Parathyroid adenoma (tissue), 2 donors: ENCODE results near the gene POLR3H.

Experiments
- H2AFZ ChIP-seq: fragments of 300-600 bp; sonication (generic); one replicate; pipeline ENCODE4 v1.7.0; 2017; ENCODE audit warnings: antibody characterized with exemption, mild to moderate bottlenecking
- H3K27ac ChIP-seq: fragments of 300-600 bp; sonication (generic); one replicate; pipeline ENCODE4 v1.7.0; 2017
- H3K27me3 ChIP-seq: fragments of 300-600 bp; sonication (generic); one replicate; pipeline ENCODE4 v1.7.0; 2017; ENCODE audit warnings: low read length; ENCODE audit not compliant: control insufficient read depth, insufficient read depth
- H3K36me3 ChIP-seq: fragments of 300-600 bp; sonication (generic); one replicate; pipeline ENCODE4 v1.7.0; 2017; ENCODE audit warnings: low read length; ENCODE audit not compliant: control insufficient read depth, insufficient read depth
- H3K4me1 ChIP-seq: fragments of 300-600 bp; sonication (generic); one replicate; pipeline ENCODE4 v1.7.0; 2017; ENCODE audit warnings: control low read depth
- H3K4me2 ChIP-seq: fragments of 300-600 bp; sonication (generic); one replicate; pipeline ENCODE4 v1.7.0; 2017; ENCODE audit warnings: low read length
- H3K4me3 ChIP-seq: fragments of 300-600 bp; sonication (generic); one replicate; pipeline ENCODE4 v1.7.0; 2017; ENCODE audit warnings: low read depth, low read length
- H3K79me2 ChIP-seq: fragments of 300-600 bp; sonication (generic); one replicate; pipeline ENCODE4 v1.7.0; 2017; ENCODE audit warnings: control low read depth
- H3K9ac ChIP-seq: fragments of 300-600 bp; sonication (generic); one replicate; pipeline ENCODE4 v1.7.0; 2017; ENCODE audit warnings: mild to moderate bottlenecking
- H3K9me3 ChIP-seq: fragments of 300-600 bp; sonication (generic); one replicate; pipeline ENCODE4 v1.7.0; 2017; ENCODE audit warnings: low read length; ENCODE audit not compliant: control insufficient read depth
- TF ChIP-seq, protein P1 (sequence below): fragments of 300-600 bp; sonication (generic); IDR thresholded peaks from one replicate; pipeline ENCODE4 v1.7.0; 2017; ENCODE audit warnings: antibody characterized with exemption, mild to moderate bottlenecking
- donor health status: primary hyperparathyroidism.

The POLR3H gene

DNA sequence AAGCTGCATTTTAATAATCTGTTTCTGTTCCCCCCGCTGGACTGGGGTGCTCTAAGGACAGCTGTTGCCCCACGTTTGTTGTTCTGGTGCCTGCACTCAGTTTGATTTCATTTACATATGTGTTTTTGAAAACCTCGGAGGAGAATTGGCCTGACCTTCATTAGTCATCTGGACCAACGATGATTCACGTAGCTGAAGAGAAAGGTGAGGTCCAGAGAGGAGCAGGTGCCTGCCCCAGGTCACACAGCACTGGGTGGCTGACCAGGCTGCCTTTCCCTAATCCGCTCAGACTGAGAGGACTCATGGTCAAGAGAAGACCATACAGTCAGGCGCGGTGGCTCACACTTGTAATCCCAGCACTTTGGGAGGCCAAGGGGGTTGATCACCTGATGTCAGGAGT lies 20.3 kb upstream of the POLR3H start:
- Histone ChIP-seq H3K4me1 (no peaks in the 10 kb centered on the region), H3K4me2 (no peak overlapping the region), H3K9me3 (no peaks in the 10 kb centered on the region), H2AFZ (no peak overlapping the region), H3K27me3 (no peaks in the 10 kb centered on the region), H3K79me2 (no peaks in the 10 kb centered on the region), H3K9ac (no peak overlapping the region), H3K27ac (no peak overlapping the region), H3K36me3 (no peaks in the 10 kb centered on the region), H3K4me3 (no peak overlapping the region)
- TF ChIP-seq, protein P1, sequence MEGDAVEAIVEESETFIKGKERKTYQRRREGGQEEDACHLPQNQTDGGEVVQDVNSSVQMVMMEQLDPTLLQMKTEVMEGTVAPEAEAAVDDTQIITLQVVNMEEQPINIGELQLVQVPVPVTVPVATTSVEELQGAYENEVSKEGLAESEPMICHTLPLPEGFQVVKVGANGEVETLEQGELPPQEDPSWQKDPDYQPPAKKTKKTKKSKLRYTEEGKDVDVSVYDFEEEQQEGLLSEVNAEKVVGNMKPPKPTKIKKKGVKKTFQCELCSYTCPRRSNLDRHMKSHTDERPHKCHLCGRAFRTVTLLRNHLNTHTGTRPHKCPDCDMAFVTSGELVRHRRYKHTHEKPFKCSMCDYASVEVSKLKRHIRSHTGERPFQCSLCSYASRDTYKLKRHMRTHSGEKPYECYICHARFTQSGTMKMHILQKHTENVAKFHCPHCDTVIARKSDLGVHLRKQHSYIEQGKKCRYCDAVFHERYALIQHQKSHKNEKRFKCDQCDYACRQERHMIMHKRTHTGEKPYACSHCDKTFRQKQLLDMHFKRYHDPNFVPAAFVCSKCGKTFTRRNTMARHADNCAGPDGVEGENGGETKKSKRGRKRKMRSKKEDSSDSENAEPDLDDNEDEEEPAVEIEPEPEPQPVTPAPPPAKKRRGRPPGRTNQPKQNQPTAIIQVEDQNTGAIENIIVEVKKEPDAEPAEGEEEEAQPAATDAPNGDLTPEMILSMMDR: no peak

DNA sequence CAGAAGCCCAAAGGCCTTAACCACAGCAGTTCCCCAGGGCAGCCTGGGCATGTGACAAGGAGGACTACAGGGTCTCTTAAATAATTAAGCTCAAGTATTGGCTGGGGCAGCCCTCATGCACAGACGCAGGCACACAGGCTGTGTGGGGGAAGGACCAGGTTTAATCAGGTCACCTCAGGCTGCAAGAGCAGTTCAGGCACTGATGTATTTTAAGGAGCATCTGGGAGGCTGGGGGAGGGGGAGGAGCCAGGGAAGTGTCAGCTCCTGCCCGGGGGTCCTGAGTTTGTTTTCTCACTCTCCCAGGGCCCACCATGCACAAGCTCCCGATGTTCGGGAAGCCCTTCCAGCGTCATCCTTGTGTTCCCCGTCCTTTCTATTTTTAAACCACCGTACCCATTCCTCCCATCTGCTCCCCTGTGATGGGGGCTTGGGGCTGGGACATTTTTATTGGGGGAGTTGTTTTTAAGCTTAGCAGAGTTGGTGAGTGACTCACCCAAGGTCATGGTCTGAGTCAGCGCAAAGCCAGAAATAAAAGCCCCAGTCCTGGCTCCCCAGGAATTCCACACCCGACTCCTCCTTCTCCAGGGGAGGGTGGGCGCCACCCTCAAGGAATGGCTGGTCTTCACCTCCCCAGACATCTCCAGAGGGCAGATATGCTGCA lies 18.9 kb upstream of the POLR3H start:
- no peak overlapping the region for H3K27ac ChIP-seq
- TF ChIP-seq, protein P1: no peak
- no peak overlapping the region for H3K4me2 ChIP-seq
- H3K4me1 ChIP-seq: no peaks in the 10 kb centered on the region
- no peaks in the 10 kb centered on the region for H3K36me3 ChIP-seq
- H2AFZ ChIP-seq: no peak overlapping the region
- no peak overlapping the region for H3K9ac ChIP-seq
- no peak overlapping the region for H3K4me3 ChIP-seq
- no peaks in the 10 kb centered on the region for H3K79me2 ChIP-seq
- no peaks in the 10 kb centered on the region for H3K27me3 ChIP-seq
- H3K9me3 ChIP-seq: no peaks in the 10 kb centered on the region

DNA sequence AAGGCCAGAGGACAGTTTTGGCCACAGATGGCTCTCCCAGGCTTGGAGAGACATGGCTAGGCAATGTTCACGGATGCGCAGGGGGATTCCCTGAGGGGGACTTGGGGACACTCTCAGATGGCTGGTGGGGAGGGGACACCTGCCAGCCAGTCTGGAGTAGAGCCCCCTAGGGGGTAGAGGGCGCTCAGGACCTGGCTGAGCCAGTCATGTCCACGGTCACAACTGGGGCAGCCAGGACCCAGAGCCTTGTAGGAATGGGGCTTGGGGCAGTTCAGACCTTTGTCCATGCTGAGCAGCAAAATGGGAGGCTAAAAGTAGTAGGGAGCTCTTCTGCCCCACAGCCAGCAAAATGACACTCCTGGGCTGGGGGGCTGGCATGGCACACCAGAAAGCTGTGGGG lies 18.2 kb upstream of the POLR3H start:
- H3K27me3 ChIP-seq: no peaks in the 10 kb centered on the region
- H3K9me3 ChIP-seq: no peaks in the 10 kb centered on the region
- H3K4me3 ChIP-seq: no peak overlapping the region
- H3K79me2 ChIP-seq: no peaks in the 10 kb centered on the region
- no peak overlapping the region for H2AFZ ChIP-seq
- H3K4me1 ChIP-seq: no peaks in the 10 kb centered on the region
- H3K4me2 ChIP-seq: no peak overlapping the region
- H3K36me3 ChIP-seq: no peaks in the 10 kb centered on the region
- TF ChIP-seq, protein P1: no peak
- no peak overlapping the region for H3K9ac ChIP-seq
- no peak overlapping the region for H3K27ac ChIP-seq

DNA sequence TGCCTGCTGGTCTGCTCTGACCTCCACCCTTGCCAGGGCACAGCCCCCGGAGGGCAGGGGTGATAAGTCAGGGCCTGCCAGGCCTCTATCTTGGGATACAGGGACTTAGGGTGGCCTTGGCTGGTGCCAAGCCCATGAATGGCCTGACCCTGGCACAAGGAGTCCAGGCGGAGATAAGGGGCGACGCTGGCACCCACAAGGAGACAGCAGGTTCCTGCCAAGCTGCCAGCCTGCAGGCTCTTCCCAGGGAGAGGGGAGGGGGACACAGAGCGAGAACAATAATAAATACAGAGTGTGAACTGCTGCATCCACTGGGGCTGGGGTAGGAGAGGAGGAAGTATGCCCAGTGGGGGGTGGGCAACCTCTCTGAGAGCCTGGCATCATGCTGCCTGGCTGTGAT lies 17.5 kb upstream of the POLR3H start:
- TF ChIP-seq, protein P1: no peak
- Histone ChIP-seq H3K9me3 (no peaks in the 10 kb centered on the region), H3K9ac (no peak overlapping the region), H3K79me2 (no peaks in the 10 kb centered on the region), H3K4me3 (no peak overlapping the region), H3K27me3 (no peaks in the 10 kb centered on the region), H2AFZ (no peak overlapping the region), H3K4me2 (no peak overlapping the region), H3K27ac (no peak overlapping the region), H3K4me1 (no peaks in the 10 kb centered on the region), H3K36me3 (no peaks in the 10 kb centered on the region)

DNA sequence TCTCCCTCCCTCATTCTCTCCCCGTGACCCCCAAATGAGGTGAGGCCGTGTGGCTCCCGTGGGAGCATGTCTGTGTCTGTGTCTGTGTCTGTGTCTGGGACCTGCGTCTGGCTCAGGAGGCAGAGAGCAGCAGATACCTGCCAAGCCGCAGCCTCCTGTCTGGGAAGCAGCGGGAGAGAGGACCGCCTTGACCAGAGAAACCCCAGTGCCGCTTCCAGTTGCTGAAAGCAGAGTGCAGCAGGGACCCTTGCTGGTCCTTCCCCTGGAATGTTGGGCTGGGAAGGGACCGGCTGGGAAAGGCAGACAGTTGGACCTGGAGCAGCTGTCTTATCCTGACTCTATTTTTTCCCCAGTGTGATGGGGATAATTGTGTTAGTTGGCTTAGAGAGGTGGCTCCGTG lies 17.1 kb upstream of the POLR3H start:
- H3K27ac ChIP-seq: no peak overlapping the region
- no peaks in the 10 kb centered on the region for H3K27me3 ChIP-seq
- no peaks in the 10 kb centered on the region for H3K36me3 ChIP-seq
- H3K79me2 ChIP-seq: no peaks in the 10 kb centered on the region
- no peak overlapping the region for H3K4me2 ChIP-seq
- TF ChIP-seq, protein P1: no peak
- no peak overlapping the region for H2AFZ ChIP-seq
- H3K9me3 ChIP-seq: no peaks in the 10 kb centered on the region
- no peak overlapping the region for H3K4me3 ChIP-seq
- no peak overlapping the region for H3K9ac ChIP-seq
- no peaks in the 10 kb centered on the region for H3K4me1 ChIP-seq
